ENCODE measurements around the gene OLFM2. TPM values are rescaled to one million over a fixed set of nuclear protein-coding genes. Genes with fewer than 3 reads are reported as not detected.

Gene OLFM2
- total RNA-seq, 1 donor from 2014 or later = not detected

DNA sequence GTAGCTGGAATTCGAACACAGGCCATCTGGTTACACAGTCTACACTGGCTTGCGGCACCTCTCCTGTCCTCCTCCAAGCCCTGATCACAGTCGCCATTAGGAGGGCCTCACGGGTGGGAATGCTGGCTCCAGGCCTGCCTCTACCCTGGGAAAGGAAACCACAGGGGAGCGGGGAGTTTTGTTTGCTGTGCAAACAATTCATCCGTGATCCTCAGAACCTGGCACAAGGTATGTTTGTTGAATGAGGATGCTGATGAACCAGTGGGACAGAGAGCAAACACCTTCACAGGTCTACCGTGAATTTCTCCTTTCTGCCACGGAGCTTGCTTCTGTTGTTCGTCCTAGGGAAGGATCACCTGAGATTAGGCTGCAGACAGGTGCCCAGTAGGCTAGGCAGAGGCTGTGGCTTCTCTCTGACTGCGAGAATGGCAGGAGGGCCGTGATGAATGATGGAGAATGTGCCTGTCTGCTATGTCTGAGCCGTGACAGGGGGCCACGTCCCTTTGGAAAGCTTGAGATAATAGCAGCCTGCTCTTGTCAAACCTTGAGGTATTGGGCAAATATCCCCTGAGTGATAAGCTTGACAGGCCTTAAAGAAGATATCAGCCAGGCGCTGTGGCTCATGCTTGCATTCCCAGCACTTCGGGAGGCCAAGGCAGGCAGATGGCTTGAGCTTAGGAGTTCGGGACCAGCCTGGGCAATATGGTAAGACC is 64.5 kb downstream of the OLFM2 start:
- Mint-ChIP-seq H3K27me3 (peaks cover 8% of the 10 kb centered on the region), H3K27ac (no peak overlapping the region), H3K9me3 (no peaks in the 10 kb centered on the region), H3K36me3 (ENCODE audit: low read depth) (no peaks in the 10 kb centered on the region), H3K4me1 (no peaks in the 10 kb centered on the region), H3K4me3 (no peak overlapping the region)
- no peak for ATAC-seq (ENCODE audit: low read depth)
- intact Hi-C loops (cut with micrococcal nuclease) = no loop called here
- CTCF ChIA-PET = no interaction called here
- POLR2A ChIA-PET = interaction anchor here (0.5 kb wide), 1 partner anchor 344 kb away, joined by 4 read pairs; no protein-coding TSS in a partner anchor
- DNase-seq = no peak
- TF ChIP-seq, protein P1, sequence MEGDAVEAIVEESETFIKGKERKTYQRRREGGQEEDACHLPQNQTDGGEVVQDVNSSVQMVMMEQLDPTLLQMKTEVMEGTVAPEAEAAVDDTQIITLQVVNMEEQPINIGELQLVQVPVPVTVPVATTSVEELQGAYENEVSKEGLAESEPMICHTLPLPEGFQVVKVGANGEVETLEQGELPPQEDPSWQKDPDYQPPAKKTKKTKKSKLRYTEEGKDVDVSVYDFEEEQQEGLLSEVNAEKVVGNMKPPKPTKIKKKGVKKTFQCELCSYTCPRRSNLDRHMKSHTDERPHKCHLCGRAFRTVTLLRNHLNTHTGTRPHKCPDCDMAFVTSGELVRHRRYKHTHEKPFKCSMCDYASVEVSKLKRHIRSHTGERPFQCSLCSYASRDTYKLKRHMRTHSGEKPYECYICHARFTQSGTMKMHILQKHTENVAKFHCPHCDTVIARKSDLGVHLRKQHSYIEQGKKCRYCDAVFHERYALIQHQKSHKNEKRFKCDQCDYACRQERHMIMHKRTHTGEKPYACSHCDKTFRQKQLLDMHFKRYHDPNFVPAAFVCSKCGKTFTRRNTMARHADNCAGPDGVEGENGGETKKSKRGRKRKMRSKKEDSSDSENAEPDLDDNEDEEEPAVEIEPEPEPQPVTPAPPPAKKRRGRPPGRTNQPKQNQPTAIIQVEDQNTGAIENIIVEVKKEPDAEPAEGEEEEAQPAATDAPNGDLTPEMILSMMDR (IDR thresholded peaks at IDR 0.05) = no peak

GRCh38 chr19:9868983-9869617 is 67.2 kb downstream of the OLFM2 start:
- TF ChIP-seq, protein P1 (IDR thresholded peaks at IDR 0.05) = no peak
- POLR2A ChIA-PET = no interaction called here
- no peak overlapping the region for H3K4me3 Mint-ChIP-seq
- no peaks in the 10 kb centered on the region for H3K27me3 Mint-ChIP-seq
- H3K27ac Mint-ChIP-seq = no peak overlapping the region
- ATAC-seq (ENCODE audit: low read depth) (no peak), DNase-seq (no peak)
- H3K36me3 Mint-ChIP-seq (ENCODE audit: low read depth) = no peaks in the 10 kb centered on the region
- CTCF ChIA-PET = no interaction called here
- no peaks in the 10 kb centered on the region for H3K4me1 Mint-ChIP-seq
- no peaks in the 10 kb centered on the region for H3K9me3 Mint-ChIP-seq
- intact Hi-C loops (cut with micrococcal nuclease) = no loop called here

- TF ChIP-seq, protein P1 (IDR thresholded peaks at IDR 0.05) = no peak
- H3K4me3 Mint-ChIP-seq = no peak overlapping the region
- H3K4me1 Mint-ChIP-seq = no peaks in the 10 kb centered on the region
- CTCF ChIA-PET = no interaction called here
- no peaks in the 10 kb centered on the region for H3K9me3 Mint-ChIP-seq
- intact Hi-C loops (cut with micrococcal nuclease) = no loop called here
- no peak overlapping the region for H3K27ac Mint-ChIP-seq
- DNase-seq (no peak), ATAC-seq (ENCODE audit: low read depth) (no peak)
- POLR2A ChIA-PET = no interaction called here
- H3K36me3 Mint-ChIP-seq (ENCODE audit: low read depth) = no peaks in the 10 kb centered on the region
- H3K27me3 Mint-ChIP-seq = no peaks in the 10 kb centered on the region
Measured at GRCh38 chr19:9865732-9866501, 70.4 kb downstream of the OLFM2 start.

- Mint-ChIP-seq H3K27me3 (no peaks in the 10 kb centered on the region), H3K4me1 (peaks cover under 1% of the 10 kb centered on the region), H3K36me3 (ENCODE audit: low read depth) (no peaks in the 10 kb centered on the region), H3K4me3 (no peak overlapping the region), H3K27ac (no peak overlapping the region), H3K9me3 (no peaks in the 10 kb centered on the region)
- ChIA-PET POLR2A (no interaction called here), CTCF (no interaction called here)
- TF ChIP-seq, protein P1 (IDR thresholded peaks at IDR 0.05) = no peak
- intact Hi-C loops (cut with micrococcal nuclease) = no loop called here
- ATAC-seq (ENCODE audit: low read depth) (no peak), DNase-seq (no peak)
Measured at GRCh38 chr19:9863759-9864158, 72.6 kb downstream of the OLFM2 start.

DNA sequence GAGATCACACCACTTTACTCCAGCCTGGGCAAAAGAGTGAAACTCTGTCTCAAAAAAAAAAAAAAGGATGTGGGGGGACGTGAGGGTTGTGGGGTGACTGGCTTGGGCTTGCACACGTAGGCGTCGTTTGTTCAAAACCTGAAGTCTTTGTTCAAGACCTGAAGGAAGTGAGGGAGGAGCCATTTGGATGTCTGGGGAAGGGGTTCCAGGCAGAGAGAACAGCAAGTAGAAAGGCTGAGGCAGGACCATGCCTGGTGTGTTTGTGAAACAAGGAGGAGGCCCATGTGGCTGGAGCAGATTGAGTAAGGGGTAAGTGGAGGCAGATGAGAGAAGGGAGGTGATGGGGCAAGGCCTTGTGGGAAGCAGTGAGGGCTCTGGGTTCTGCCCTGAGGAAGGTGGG is 73.4 kb downstream of the OLFM2 start:
- ChIA-PET CTCF (no interaction called here), POLR2A (interaction anchor here (0.7 kb wide), 1 partner anchor 51 kb away, joined by 3 read pairs; no protein-coding TSS in a partner anchor)
- H3K27me3 Mint-ChIP-seq = no peaks in the 10 kb centered on the region
- intact Hi-C loops (cut with micrococcal nuclease) = no loop called here
- ATAC-seq (ENCODE audit: low read depth) (no peak), DNase-seq (no peak)
- H3K27ac Mint-ChIP-seq = no peak overlapping the region
- peaks cover 8% of the 10 kb centered on the region for H3K4me1 Mint-ChIP-seq
- TF ChIP-seq, protein P1 (IDR thresholded peaks at IDR 0.05) = no peak
- no peaks in the 10 kb centered on the region for H3K9me3 Mint-ChIP-seq
- H3K4me3 Mint-ChIP-seq = no peak overlapping the region
- no peaks in the 10 kb centered on the region for H3K36me3 Mint-ChIP-seq (ENCODE audit: low read depth)

Measured in activated B cell treated with CpG ODN at 0.5 μM for 24 hours (primary cell).